Measurements from ENCODE around the gene SARM1.
"Not testable (repeated sequence)": the region's sequence is repeated elsewhere in the genome, so short reads cannot be mapped to it uniquely, and the experiment has no call there.

GRCh38 chr17:28434326-28434725 lies 62.8 kb downstream of the SARM1 start:
- TF ChIP-seq, protein P1, sequence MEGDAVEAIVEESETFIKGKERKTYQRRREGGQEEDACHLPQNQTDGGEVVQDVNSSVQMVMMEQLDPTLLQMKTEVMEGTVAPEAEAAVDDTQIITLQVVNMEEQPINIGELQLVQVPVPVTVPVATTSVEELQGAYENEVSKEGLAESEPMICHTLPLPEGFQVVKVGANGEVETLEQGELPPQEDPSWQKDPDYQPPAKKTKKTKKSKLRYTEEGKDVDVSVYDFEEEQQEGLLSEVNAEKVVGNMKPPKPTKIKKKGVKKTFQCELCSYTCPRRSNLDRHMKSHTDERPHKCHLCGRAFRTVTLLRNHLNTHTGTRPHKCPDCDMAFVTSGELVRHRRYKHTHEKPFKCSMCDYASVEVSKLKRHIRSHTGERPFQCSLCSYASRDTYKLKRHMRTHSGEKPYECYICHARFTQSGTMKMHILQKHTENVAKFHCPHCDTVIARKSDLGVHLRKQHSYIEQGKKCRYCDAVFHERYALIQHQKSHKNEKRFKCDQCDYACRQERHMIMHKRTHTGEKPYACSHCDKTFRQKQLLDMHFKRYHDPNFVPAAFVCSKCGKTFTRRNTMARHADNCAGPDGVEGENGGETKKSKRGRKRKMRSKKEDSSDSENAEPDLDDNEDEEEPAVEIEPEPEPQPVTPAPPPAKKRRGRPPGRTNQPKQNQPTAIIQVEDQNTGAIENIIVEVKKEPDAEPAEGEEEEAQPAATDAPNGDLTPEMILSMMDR (IDR thresholded peaks at IDR 0.05) = not testable (repeated sequence)
- not testable (repeated sequence) for TF ChIP-seq ZFX (IDR thresholded peaks at IDR 0.05; ENCODE audit: borderline replicate concordance)
